ENCODE data around the gene PROZ.
A peak's percentile ranks its signal among the peaks of the same experiment; 100 is the strongest.

Gene PROZ

GRCh38 chr13:113182046-113182445 is 23.6 kb downstream of the PROZ start:
- no peak for DNase-seq

DNA sequence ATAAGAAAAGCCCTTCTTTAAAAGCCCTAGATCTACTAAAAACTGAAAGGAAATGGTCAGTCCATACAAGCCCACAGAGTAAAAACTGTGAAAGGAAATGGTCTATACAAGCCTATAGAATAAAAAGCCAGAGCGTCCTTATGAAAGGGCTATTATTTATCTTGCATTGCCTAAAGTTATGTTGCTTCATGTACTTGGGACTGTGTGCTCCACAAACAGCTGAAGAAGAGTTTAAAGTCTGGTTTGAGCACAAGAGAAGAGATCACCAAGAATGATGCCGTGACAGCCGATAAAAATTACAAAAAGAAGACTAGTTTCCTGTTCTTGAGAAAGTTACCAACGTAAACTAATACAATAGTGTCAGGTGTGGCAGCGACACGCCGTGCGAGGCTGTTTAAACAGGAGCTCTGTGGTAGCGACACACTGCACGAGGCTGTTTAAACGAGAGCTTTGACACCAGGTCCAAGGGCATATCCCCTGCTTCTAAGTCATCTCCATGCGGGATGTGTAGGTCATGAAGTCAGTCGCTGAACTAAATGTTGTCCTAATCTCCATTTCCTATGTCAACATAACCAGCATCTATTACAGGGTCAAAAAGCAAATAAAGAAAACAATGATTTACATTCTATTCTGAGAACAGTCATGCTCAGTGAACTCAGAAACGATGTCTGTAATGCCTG is 25.1 kb downstream of the PROZ start:
- DNase-seq, result no peak

GRCh38 chr13:113184568-113185440 is 26.4 kb downstream of the PROZ start:
- DNase-seq, result no peak

DNA sequence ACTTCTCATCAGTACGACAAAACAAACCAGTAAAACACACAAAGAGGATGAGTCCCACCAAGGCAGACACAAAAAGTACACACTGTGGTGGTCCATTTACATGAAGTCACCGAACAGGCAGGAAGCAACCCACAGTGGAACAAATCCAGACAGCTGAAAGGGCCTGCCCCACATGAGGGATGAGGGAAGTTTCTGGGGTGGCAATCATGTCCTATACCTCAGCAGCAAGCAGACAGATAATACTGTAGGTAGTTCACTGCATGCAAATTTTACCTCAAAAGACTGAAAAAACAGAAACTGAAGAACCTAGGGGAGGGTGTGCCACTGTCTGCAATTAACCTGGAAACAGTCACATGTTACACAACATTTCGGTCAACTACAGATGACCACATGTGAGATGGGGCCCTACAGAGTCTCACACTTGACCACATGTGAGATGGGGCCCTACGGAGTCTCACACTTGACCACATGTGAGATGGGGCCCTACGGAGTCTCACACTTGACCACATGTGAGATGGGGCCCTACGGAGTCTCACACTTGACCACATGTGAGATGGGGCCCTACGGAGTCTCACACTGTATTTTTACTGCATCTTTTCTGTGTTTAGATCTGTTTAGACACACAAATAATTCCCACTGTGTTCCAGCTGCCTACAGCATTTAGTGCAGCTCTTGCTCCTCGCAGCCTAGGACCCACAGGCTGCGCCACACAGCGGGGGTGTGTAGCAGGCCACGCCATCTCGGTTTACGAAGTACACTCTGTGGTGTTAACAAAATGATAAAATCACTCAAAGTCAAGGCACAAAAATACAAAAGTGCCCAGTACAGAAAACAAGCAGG is 27.8 kb downstream of the PROZ start:
- no peak for DNase-seq

- DNase-seq, result no peak
Observed at GRCh38 chr13:113187263-113187669, 28.8 kb downstream of the PROZ start.

DNA sequence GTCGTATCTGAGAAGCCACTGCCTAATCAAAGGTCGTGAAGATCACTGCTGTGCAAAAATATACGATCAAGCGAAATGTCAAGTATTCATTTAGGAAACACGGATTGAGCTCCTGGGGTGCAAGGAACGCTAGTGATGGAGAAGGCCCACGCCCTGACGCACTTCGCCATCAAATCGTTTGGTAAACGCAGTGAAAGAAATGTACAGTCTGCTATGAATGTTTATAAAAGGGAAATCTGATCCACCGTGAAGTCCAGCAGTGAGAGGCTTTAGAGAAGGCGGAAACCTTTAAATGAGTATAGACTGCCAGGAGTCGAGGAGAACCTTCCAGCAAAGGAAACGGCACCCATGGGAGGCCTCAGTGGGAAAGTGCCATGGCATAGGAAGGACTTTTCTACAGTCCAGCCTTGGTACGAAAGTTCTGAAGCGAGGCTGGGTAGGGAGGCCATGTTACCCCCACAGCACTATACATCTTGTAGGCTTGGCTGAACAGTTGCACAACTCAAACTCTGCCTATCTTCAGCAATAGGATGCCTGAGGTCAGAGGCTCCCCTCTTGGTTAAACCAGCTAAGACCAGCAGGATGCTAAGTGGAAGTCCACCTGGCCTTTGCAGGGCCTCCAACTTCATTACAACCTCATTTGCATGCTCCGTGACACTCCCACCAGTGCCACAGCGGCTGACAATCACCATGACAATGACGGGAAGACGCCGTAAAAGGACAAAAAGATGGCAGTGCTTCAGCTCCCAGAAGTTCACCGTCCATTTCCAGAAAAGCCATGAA is 29.6 kb downstream of the PROZ start:
- no peak for DNase-seq

GRCh38 chr13:113190181-113190580 is 31.7 kb downstream of the PROZ start:
- DNase-seq, result no peak

DNA sequence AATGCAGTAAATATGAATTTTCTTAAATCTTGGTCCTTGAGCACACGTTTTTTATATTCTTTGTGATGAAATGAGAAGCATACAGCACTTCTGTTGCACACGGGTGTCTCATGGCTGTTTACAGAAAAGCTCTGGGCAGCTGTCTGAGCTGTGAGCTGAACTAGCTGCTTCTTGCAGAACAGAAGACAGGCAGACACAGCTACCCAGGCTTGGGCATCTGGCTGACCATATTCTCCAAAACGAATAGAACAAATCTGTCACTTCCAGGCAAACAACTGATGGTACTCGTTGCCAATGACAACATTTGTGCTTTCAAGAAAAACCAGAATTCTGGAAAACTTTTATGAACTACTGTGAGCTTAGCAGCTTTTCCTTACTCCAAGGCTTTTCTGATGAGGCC is 33.8 kb downstream of the PROZ start:
- DNase-seq, result no peak

DNA sequence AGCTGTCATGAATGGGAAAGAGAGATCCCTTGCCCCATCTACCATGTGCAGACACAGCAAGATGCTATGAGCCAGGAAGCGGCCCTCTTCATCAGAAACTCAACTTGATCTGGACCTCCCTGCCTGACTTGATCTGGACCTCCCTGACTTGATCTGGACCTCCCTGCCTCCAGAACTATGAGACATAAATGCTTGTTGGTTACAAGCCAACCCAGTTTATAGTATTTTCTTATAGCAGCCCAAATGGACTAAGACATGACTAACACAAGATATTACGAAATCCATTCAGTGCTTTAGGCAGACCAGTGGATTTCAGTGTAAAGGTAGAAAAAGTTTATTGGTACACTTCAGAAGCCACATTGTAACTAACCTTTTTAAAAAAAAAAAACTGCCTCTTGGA is 34.5 kb downstream of the PROZ start:
- no peak for DNase-seq

DNA sequence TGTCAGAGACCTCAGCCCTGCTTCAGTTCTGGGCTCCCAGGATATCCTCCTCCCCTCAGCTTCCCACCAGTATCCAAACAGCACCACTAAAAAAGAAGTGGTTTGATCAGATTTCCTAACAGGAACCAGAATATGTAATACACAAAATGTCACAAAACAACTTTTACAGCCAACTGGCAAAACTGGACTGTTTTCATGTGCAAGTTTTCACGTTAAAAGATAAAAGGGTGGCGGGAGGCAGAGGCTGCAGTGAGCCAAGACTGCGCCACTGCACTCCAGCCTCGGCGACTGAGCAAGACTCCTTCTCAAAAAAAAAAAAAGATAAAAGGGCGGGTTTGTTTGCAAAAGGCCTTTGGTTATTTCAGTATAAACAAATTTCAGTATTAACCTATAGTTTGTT is 36.9 kb downstream of the PROZ start:
- DNase-seq, result no peak

GRCh38 chr13:113196970-113197737 is 38.7 kb downstream of the PROZ start:
- no peak for DNase-seq

- no peak for DNase-seq
Observed at GRCh38 chr13:113201815-113202214, 43.4 kb downstream of the PROZ start.

- no peak for DNase-seq
Observed at GRCh38 chr13:113202912-113203311, 44.5 kb downstream of the PROZ start.

DNA sequence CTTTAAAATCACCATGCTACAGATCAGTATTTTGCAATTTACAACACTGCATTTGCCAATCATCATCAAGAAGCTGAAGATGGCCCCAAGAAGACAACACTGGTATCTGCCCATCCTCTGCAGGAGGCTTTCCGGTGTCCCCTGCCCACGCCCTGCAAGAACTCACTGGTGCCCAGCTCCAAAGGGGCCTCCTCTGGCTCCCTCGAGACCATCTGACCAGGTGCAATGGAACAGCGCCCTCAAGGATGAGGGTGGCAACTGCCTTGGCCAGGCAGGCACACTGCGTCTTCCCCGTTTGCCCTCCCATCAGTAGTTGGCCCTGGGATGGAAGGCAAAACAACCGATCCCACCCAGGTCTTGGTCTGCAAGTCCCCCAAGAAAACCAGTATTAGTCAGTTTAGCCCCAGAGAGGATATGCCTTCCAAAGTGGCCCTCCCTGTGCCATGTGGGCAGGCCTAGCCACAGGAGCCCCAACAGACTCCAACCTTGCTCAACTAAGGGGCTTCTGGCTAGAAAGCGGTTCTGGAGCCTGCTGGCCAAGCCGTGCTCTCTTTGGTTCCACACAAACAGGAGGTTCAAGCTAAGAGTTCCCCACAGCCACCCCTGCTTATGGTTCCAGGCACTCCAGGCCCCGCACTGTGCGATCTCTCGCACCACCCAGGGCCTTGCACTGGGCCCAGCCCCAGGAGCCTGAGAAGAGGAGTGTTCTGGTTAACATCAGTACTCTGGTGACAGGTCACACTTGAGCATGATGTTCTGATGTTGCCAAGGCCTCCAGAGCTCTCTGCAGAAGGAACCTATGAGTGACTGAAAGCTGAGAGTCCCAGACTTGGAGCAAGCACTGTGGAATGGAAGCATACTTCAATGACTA is 45.3 kb downstream of the PROZ start:
- no peak for DNase-seq

GRCh38 chr13:113204378-113204734 is 45.9 kb downstream of the PROZ start:
- no peak for DNase-seq

- no peak for DNase-seq
Observed at GRCh38 chr13:113205428-113205931, 47.0 kb downstream of the PROZ start.

GRCh38 chr13:113207460-113207859 is 49.0 kb downstream of the PROZ start:
- DNase-seq, result no peak

GRCh38 chr13:113207890-113208420 is 49.5 kb downstream of the PROZ start:
- DNase-seq, result peak in 1 of 2 experiments; percentile 55

DNA sequence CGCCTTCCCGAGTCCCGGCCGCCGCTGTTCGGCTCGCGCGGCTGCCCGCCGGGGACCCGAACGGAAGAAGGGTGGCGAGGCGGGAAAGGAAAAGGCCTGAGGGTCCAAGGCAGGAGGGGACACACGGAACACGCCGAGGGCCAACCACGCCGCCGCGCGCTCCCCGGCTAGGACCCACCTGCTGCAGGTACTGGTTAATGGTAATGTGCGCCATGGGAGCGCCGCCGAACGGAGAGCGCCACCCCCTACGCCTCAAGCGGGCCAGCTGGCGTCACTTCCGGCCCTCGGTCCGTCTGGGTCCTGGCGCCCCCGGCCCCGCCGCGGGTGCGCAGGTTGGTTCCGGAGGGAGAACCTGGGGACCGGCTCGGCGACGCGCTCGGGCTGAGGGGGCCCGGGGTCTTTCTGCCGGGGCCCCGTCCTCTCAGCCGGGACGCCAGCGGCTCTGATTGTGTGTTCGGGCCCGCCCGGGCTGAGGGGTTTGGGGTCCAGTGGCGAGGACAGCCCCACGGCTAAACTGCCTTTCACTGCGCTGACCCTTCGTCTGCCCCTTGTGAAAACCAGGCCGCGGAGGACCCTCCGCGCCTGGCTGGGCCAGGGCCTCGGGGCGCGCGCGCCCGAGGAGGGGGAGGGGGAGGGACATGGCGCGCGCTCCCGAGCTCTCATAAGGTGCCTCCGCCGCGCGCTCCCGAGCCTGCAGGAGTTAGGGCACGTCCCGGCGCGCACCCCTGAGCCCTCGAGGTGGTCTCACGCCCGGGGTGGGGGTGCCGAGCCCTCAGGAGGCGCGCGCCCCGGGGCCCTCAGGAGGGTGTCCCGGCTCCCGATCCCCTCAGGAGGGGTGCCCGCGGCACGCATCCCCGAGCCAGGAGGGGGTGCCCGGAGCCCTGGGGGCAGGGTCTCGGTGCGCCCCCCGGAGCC is 50.2 kb downstream of the PROZ start, which contains the start of gene PCID2:
Gene PCID2 (minus strand): TSS at position 249 of the 915 bp plus-strand sequence. CDS start 35 bp downstream, at position 214.
- DNase-seq, result peak; percentile 96 to 97
